GM18502 (cell line): ENCODE measurements around the gene C9orf72.
"Not testable (repeated sequence)": the region's sequence is repeated elsewhere in the genome, so short reads cannot be mapped to it uniquely, and the experiment has no call there.

Experiments used
- ATAC-seq: cut with Tn5 transposase; IDR thresholded peaks from one replicate; pipeline ENCODE4 v1.9.1; 2021; ENCODE audit warnings: mild to moderate bottlenecking; ENCODE audit not compliant: unreplicated experiment, poor library complexity

The C9orf72 gene

DNA sequence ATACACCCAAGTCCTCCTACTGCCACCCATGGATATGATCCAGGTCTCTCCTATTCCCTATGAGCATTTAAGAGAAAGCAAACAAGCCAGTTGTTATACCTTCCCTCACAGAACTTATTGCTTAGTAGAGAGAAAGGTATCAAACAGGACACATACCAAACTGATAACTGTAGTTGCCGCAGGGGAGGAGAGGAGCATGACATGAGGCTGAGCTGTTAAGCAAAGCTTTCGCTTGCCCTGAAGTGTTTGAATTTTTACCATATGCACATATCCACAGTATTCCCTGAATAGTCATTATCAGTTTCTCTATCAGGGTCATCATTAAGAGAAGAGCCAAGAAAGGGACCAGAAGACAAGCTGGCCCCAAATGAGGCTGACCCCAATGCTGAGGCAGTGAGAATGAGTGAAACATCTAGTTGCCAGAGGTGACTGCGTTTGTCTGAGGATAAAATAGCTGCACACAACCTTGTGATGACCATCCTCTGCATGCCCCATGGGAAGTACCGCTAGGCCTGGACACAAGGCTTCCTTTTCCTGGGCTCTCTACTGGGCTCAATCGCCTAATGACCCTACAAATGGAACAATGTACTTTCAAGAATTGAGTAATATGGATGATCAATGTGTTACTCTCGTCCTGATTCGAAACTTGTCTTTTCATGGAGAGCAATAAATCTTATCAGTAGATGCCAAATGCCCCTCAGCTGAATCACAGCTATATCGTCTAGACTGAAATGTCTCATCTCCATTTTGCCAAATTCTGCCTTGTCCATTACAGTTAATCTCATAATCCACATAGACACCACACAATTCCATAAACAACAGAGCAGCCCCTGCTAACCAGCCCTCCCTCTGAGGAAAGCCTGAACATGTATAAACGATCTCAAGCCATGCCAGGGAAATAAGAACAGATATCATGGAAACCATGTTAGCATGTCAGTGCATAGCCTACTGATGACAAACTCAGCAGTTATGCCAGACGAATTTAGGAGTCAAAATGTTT lies 53.5 kb downstream of the C9orf72 start:
- no peak for ATAC-seq

GRCh38 chr9:27518809-27519208 lies 54.5 kb downstream of the C9orf72 start:
- ATAC-seq = no peak

- no peak for ATAC-seq
Measured at GRCh38 chr9:27518006-27518405, 55.3 kb downstream of the C9orf72 start.

DNA sequence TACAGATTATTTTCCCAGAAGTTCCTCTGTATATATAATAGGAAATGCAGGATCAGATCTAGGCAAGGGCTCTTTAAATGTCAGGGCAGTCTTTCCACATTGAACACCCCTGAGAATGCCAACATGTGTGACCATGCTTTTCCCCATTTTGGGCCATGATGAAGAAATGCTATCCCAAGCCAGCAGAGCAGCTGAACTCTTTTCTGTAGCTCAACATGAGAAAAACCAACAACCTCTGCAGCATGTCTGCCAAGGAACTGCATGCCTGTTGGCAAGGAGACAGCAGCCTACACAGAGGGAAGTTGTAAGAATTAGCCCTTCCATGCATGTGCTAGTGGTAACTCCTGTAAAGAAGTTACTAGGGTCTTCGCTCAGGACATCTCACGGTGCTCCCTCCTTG lies 58.7 kb downstream of the C9orf72 start:
- no peak for ATAC-seq

GRCh38 chr9:27511771-27512170 lies 61.5 kb downstream of the C9orf72 start:
- no peak for ATAC-seq

DNA sequence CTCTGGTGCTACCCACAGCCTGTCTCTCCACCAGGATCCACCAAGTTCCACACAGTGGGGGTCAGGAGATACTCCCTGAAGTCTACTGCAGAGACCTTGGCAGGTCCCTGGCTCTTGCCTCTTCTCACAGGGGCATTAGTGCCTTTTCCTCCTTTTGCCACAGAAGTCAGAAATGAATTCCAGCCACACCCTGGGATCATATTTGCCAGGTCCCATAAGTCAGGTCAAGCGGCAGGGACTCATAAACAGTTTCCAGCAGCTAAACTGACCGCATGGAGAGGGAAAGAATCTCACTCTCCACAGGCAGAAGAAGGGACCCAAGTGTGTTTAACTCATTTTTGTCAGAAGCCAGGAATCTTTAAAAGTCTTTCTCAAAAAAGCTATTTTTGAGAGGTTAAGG lies 62.5 kb downstream of the C9orf72 start:
- ATAC-seq = no peak

DNA sequence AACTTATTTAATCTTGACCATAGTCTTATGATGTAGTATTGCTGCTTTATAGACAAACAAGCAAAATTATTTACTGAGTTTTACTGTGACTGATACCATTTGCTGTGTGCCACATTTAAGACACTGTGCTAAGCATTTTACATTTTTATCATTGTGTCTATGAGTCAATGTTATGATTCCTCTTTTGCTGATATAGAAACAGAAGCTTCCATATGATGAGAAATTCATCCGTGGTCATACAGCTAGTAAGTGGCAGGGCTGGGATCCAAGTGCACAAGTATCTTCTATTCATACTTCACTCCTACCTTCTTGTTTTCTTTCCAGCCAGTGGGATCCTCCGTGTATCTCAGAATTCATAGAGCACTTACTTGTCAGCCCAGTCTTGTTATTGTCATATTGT lies 66.3 kb downstream of the C9orf72 start:
- ATAC-seq = no peak

DNA sequence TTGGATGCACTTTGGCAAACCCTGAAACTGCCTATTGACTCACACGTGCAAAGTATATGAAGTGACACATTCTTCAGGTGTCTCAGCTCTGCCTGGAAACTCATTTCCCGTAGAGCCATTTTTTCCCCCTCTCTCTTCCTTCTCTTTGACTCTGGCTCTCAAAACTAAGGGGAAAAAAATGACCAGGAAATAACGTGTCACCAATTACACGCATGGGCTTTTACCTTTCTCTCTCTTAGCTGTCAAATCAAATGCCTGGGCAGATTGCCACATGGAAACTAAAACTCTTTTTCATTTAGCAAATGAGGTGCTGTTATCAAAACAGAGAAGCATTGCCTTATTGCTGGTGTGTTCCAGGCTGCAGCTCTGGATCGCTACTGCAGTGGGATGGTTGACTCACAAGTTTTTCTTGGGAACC lies 67.5 kb downstream of the C9orf72 start:
- no peak for ATAC-seq

DNA sequence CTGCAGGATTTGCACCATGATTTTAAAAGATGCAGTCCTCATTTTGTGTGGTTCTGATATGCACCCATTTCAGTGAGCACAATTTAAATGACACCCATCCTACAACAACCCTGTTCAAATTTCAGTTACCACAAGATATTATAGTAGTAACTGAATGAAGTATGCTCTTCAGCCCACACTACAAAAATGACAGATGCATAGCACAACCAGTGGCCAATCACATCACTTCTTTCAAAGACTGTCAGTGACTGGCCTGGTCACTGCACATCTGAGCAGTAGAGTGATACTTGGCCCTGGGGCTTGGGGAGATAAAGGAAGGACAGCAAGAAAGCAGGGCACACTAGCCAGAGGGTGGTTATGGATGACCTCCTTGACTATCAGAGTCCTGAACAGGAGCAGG lies 69.0 kb downstream of the C9orf72 start:
- no peak for ATAC-seq

DNA sequence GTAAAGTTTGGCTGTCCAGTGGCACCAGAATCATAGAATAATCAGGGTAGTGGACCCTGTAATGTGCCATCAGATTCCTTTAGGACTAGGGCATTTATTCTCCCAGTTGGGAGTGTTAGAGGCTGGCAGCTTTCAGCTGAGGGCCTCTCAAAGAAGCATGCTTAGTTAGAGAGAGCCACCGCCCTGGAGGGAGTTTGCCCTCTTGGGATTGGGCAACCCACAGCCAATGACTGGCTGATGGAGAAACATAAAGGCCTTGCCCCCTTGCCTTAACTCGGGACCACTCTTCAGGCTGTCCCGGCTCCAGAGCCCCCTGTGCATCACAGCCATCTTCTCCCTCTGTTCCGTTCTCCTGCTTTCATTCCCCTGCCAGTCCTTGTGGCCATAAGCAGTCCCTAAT lies 69.7 kb downstream of the C9orf72 start:
- ATAC-seq = no peak

GRCh38 chr9:27500902-27501301 lies 72.4 kb downstream of the C9orf72 start:
- not testable (repeated sequence) for ATAC-seq

GRCh38 chr9:27499451-27499850 lies 73.8 kb downstream of the C9orf72 start:
- peak; percentile 62 for ATAC-seq

GRCh38 chr9:27497883-27498417 lies 75.3 kb downstream of the C9orf72 start:
- no peak for ATAC-seq
